Keratinocyte (primary cell): ENCODE data around the gene GNG13. TPM values are rescaled to one million over a fixed set of nuclear protein-coding genes. Genes with fewer than 3 reads are reported as not detected.

ENCODE experiments used
- DNase-seq: peaks from one replicate; pipeline ENCODE4 v3.0.0-alpha.2; 2011; ENCODE audit warnings: low read depth, missing footprints, low spot score
- FAIRE-seq: peaks from 2 replicates; lab custom pipeline; 2011; peaks lifted over from hg19 to GRCh38; lab: Jason Lieb, UNC
- H2AFZ ChIP-seq: 2 replicates; pipeline ENCODE4 v1.6.0; 2012; ENCODE audit warnings: low read length, control low read depth, inconsistent platforms; ENCODE audit not compliant: control insufficient read depth
- H3K27ac ChIP-seq: 2 replicates; pipeline ENCODE4 v1.5.1; 2011; ENCODE audit warnings: low read length; ENCODE audit not compliant: control insufficient read depth, insufficient read depth
- H3K27me3 ChIP-seq: 3 replicates; pipeline ENCODE4 v1.6.0; 2011; ENCODE audit warnings: low read length; ENCODE audit not compliant: control insufficient read depth, insufficient read depth; ENCODE audit errors: extremely low read depth
- H3K36me3 ChIP-seq, 2 experiments: 2 replicates in 1 of 2; 3 replicates in 1 of 2; pipeline ENCODE4 v1.5.1; 2011; ENCODE audit warnings: low read length in 2 of 2, mild to moderate bottlenecking in 1 of 2; ENCODE audit not compliant: control insufficient read depth in 2 of 2, insufficient read depth in 2 of 2; ENCODE audit errors: extremely low read depth in 1 of 2
- H3K4me1 ChIP-seq: 3 replicates; pipeline ENCODE4 v1.5.1; 2011; ENCODE audit warnings: low read length; ENCODE audit not compliant: control insufficient read depth, insufficient read depth; ENCODE audit errors: extremely low read depth
- H3K4me2 ChIP-seq: 3 replicates; pipeline ENCODE4 v1.6.0; 2011; ENCODE audit warnings: low read depth, low read length; ENCODE audit not compliant: control insufficient read depth, insufficient read depth; ENCODE audit errors: extremely low read depth
- H3K4me3 ChIP-seq, 3 experiments: fragments of 200-600 bp in 1 of 3; sonication (generic) in 1 of 3; 2 replicates in 2 of 3; 3 replicates in 1 of 3; pipeline ENCODE4 v1.5.1; 2011 to 2016; ENCODE audit warnings: low read length in 3 of 3, mild to moderate bottlenecking in 3 of 3, control low read depth in 2 of 3, inconsistent platforms in 1 of 3, low read depth in 1 of 3, mixed read lengths in 1 of 3, mixed run types in 1 of 3, moderate library complexity in 1 of 3; ENCODE audit not compliant: control insufficient read depth in 2 of 3, insufficient read depth in 2 of 3; ENCODE audit errors: extremely low read depth in 1 of 3
- H3K79me2 ChIP-seq: 2 replicates; pipeline ENCODE4 v1.6.0; 2012; ENCODE audit warnings: low read length; ENCODE audit not compliant: control insufficient read depth, insufficient read depth
- H3K9ac ChIP-seq: 3 replicates; pipeline ENCODE4 v1.6.0; 2011; ENCODE audit warnings: low read length; ENCODE audit not compliant: control insufficient read depth, insufficient read depth; ENCODE audit errors: extremely low read depth
- H3K9me1 ChIP-seq: 3 replicates; pipeline ENCODE4 v1.6.0; 2011; ENCODE audit warnings: low read length; ENCODE audit not compliant: control insufficient read depth, insufficient read depth; ENCODE audit errors: extremely low read depth
- H3K9me3 ChIP-seq: 2 replicates; pipeline ENCODE4 v1.5.1; 2012; ENCODE audit warnings: low read depth, low read length; ENCODE audit not compliant: control insufficient read depth
- H4K20me1 ChIP-seq: 3 replicates; pipeline ENCODE4 v1.6.0; 2011; ENCODE audit warnings: low read length; ENCODE audit not compliant: control insufficient read depth, insufficient read depth; ENCODE audit errors: extremely low read depth
- CTCF ChIP-seq, 3 experiments: IDR thresholded peaks in 1 of 3; conservative IDR thresholded peaks in 1 of 3; optimal IDR thresholded peaks in 1 of 3; 2 replicates in 2 of 3; 3 replicates in 1 of 3; pipeline versions ENCODE3 to v1.5.1; 2011; ENCODE audit warnings: low read length in 3 of 3, mild to moderate bottlenecking in 3 of 3, moderate library complexity in 2 of 3, control low read depth in 1 of 3, inconsistent platforms in 1 of 3; ENCODE audit not compliant: insufficient read depth in 2 of 3; ENCODE audit errors: extremely low read depth in 1 of 3
- EZH2 ChIP-seq: IDR thresholded peaks from one replicate; pipeline ENCODE4 v1.6.1; 2012; ENCODE audit warnings: inconsistent platforms, mild to moderate bottlenecking, low read length, moderate library complexity
- dilution Hi-C: fragments of 300-500 bp; cut with MboI; formaldehyde crosslinking; loops from one replicate; pipeline ENCODE4 v1.7.0; 2020; ENCODE audit warnings: low sequenced_read_pairs; ENCODE audit not compliant: extremely low pct_ligation_motif_present
- polyA plus RNA-seq, 5 experiments: library from polyadenylated mRNA; depleted of rRNA in 3 of 5; stranded (reverse) in 3 of 5; stranded (forward) in 1 of 5; unstranded in 1 of 5; fragments of >200 nt; gene quantifications; 1 replicate in 1 of 5; 2 replicates in 3 of 5; 3 replicates in 1 of 5; pipeline versions ENCODE4 v1.2.1 to v1.2.3, GENCODE V29; 2011 to 2012; ENCODE audit warnings: missing spikeins in 2 of 5, low read depth in 1 of 5, low replicate concordance in 1 of 5

GNG13 gene
- polyA plus RNA-seq, 1 donor (not counting 4 experiments of a cell fraction or from before 2014, with no cell fraction given) = not detected

DNA sequence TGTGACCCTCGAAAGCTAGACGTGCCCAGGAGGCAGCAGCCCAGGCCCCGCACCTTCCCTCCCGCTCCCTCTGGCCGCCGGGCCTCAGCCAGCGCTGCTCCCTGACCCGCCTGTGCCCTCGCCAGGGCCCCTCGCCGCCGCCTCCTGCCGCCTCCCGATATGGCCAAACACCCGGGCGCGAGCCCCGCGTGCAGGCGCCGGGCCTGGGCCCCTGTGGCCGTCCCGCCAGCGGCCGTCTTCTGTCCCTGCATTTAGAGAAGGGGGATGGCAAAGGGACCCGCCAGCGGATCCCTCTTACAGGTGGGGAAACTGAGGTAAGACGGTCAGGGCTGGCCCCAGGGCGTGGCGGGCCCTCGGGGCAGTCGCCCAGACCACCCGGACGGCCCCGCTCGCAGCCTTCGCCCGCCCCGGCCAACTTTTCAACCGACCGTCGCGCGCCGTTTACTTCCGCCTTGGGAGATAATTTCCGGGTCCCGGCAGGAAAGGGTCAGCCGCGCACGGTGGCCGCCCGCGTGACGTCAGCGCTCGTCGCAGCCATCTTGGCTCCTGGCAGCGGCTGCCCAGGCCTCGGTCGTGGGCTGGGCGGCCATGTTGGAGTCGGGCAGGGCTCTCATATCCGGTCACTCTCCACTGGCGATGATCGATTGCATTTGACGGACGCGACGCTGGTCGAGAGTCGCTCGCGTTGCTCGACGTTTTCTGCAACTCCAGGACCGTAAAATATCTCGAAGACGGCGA is 7.0 kb upstream of the GNG13 start:
- H3K4me2 ChIP-seq = peak overlapping the region; percentile 82
- H3K4me3 ChIP-seq = peak overlapping the region; percentile 63 to 85 (median 69)
- dilution Hi-C loops = no loop called here
- no peaks in the 10 kb centered on the region for H3K36me3 ChIP-seq
- H3K4me1 ChIP-seq = no peaks in the 10 kb centered on the region
- peak overlapping the region; percentile 85 for H3K9ac ChIP-seq
- FAIRE-seq = peak; percentile 81
- no peak for DNase-seq
- no peaks in the 10 kb centered on the region for H3K79me2 ChIP-seq
- H3K9me1 ChIP-seq = no peaks in the 10 kb centered on the region
- no peak for TF ChIP-seq EZH2
- TF ChIP-seq CTCF (optimal IDR thresholded peaks at IDR 0.05 in 1 of 3, IDR thresholded peaks at IDR 0.05 in 1 of 3, conservative IDR thresholded peaks at IDR 0.05 in 1 of 3; ENCODE audit: extremely low read depth in 1 of 3, insufficient read depth in 2 of 3, low read length in 3 of 3) = no peak
- peaks cover 12% of the 10 kb centered on the region for H3K27me3 ChIP-seq
- no peaks in the 10 kb centered on the region for H3K9me3 ChIP-seq
- H3K27ac ChIP-seq = peak overlapping the region; percentile 60
- peak overlapping the region; percentile 95 for H2AFZ ChIP-seq
- no peaks in the 10 kb centered on the region for H4K20me1 ChIP-seq

DNA sequence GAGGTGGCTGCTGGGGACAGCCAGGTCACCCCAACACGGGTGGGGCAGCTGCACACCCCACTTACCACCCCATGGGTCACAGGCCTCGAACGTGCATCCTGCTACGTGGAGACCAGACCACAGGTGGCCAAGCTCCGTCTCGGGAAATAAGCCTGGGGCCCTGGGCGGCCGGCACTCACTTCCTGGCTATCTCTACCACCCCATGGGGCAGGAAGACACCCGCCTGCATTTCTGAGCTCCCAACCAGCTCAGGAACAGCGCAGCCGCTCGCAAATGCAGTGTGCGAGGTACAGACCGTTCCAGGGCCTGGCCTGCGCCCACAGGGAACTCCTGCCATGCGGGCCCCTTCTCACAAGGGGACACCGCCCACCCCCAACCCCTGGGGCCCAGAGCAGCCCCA is 4.9 kb upstream of the GNG13 start:
- Histone ChIP-seq H3K4me1 (no peaks in the 10 kb centered on the region), H3K27ac (no peak overlapping the region), H3K9me3 (no peaks in the 10 kb centered on the region), H3K79me2 (no peaks in the 10 kb centered on the region), H3K27me3 (peaks cover 29% of the 10 kb centered on the region), H4K20me1 (no peaks in the 10 kb centered on the region), H3K4me2 (no peak overlapping the region), H3K9me1 (no peaks in the 10 kb centered on the region), H3K4me3 (no peak overlapping the region), H3K36me3 (no peaks in the 10 kb centered on the region), H2AFZ (no peak overlapping the region), H3K9ac (no peak overlapping the region)
- DNase-seq (no peak), FAIRE-seq (no peak)
- TF ChIP-seq CTCF (optimal IDR thresholded peaks at IDR 0.05 in 1 of 3, IDR thresholded peaks at IDR 0.05 in 1 of 3, conservative IDR thresholded peaks at IDR 0.05 in 1 of 3; ENCODE audit: extremely low read depth in 1 of 3, insufficient read depth in 2 of 3, low read length in 3 of 3) (no peak), EZH2 (no peak)
- dilution Hi-C loops = no loop called here
